ENCODE results near the gene ARHGAP32.

ARHGAP32 gene

DNA sequence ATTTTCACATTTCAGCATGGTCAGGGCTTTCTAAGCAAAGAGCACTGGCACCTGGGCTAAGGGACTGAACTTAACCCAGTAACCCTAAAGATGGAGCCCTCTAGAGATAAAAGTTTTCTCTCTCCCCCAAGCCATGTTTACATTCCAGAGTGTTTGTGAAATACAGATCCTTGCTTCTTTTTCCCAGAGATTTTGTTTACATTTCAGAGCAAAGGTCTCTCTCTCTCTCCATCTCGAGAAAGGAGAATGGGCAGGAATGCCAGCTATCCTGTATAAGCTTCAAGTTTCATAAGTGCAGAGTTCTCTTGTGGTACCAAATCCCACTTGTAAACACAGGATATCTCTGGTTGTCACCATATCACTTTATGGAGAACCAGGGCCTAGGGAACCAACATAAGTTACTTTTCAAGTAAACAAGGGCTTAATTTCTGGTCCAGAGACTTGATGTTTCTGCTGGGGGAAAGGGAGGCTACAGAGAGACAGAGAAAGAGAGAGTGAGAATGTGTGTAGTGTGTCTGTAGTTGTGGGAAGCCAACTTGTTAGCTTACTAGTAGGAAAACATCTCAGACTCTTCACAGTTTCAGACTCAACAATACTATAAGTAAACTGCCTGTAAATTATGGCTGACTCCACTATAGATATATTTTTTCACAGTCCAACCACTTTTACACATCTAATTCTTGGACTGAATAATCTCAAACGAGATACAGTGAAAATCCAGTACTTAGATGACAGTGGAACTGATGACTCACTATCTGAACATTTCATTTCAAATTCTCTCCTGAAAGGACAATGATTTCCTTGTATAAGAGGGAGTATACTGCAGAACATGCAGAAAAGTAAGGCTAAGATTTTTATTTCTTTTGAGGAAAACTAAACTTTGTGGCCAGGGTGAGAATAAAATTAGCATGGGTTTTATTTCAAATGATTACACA, 76.2 kb downstream of the ARHGAP32 start:
- no peak for DNase-seq (ENCODE audit: low read depth in 2 of 2)

- DNase-seq (ENCODE audit: low read depth in 2 of 2): no peak
Observed at GRCh38 chr11:129109701-129110100, 82.4 kb downstream of the ARHGAP32 start.

GRCh38 chr11:129106788-129107187, 85.3 kb downstream of the ARHGAP32 start:
- DNase-seq (ENCODE audit: low read depth in 2 of 2): no peak

DNA sequence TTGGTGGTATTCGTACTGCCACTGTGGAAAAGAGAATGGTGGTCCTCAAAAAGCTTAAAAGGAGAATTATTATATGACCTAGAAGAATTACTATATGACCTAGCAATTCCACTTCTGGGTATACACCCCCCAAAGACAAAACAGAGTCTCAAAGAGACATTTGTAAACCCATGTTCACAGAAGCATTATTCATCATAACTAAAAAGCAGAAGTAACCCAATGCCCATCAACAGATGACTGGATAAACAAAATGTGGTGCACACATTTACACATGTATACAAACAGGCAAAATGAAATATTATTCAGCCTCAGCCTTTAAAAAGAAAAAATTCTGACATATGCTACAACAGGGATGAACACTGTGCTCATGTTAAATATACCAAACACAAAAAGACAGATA, 89.4 kb downstream of the ARHGAP32 start:
- DNase-seq (ENCODE audit: low read depth in 2 of 2): no peak

- DNase-seq (ENCODE audit: low read depth in 2 of 2): no peak
Observed at GRCh38 chr11:129102225-129102624, 89.9 kb downstream of the ARHGAP32 start.

DNA sequence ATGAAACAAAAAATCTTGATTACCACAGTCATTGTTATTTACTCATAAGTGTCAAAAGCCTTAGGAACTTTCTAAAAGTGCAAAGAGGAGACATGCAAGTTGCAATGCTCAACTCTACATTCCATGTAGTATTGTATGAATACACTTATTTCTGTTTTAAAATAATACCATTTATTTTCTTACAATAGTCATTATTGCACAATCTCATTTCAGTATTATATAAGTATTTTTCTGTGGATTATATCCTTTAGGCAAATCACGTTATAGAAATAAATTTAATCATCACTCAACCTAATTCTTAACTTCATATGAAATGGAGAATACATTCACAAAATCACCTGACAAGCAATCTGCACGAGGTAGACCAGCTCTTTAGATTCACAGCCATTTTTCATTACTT, 98.8 kb downstream of the ARHGAP32 start:
- DNase-seq (ENCODE audit: low read depth in 2 of 2): no peak

GRCh38 chr11:129090056-129090455, 102.1 kb downstream of the ARHGAP32 start:
- DNase-seq (ENCODE audit: low read depth in 2 of 2): no peak

DNA sequence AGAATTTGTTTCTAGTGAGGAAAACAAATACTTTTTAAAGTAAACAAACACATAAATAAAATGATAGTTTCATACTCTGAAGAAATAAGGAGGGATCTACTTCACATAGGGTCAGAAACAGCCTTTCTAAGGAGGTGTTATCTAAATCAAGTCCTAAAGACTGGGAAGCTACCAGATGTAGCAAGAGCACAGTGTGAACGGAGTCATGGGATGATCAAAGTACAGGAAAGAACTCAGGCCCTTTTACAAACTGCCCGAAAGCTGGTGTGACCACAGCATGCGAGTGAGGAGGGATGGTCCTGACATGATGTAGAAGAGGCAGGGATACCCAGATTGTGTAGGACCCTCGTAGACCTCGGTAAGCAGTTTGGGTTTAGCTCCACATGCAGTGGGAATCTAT, 102.8 kb downstream of the ARHGAP32 start:
- DNase-seq (ENCODE audit: low read depth in 2 of 2): no peak

DNA sequence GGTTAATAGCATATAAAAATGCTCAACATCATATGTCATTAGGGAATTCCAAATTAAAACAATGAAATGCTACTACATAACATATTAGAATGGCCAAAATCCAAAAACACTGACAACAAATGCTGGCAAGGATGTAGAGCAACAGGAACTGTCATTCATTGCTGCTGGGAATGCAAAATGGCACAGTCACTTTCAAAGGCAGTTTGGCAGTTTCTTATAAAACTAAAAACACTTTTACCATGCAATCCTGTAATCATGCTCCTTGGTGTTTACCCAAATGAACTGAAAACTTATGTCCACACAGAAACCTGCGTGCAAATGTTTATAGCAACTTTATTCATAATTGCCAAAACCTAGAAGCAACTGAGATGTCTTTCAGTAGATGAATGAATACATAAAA, 105.1 kb downstream of the ARHGAP32 start:
- DNase-seq (ENCODE audit: low read depth in 2 of 2): no peak

- no peak for DNase-seq (ENCODE audit: low read depth in 2 of 2)
Observed at GRCh38 chr11:129077191-129077590, 114.9 kb downstream of the ARHGAP32 start.

- DNase-seq (ENCODE audit: low read depth in 2 of 2): no peak
Observed at GRCh38 chr11:129075757-129076156, 116.4 kb downstream of the ARHGAP32 start.

DNA sequence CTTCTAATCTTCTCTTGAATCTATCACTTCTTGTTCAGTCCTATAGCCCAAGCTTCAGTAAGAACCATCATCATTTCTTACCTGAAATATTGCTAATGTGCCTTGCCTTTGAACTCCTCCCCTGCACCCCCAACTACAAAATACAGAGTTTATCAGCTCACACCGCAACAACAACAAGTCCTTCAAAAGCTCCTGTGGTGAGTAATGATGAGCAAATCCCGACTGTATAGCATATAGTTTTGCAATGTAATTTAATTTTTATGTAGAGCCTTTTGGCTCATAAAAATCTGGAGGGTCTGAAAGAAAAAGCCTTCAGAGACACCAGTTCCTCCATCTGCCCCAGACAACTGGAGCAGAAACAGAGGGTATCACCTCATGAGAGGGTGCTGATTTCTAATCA, 124.7 kb downstream of the ARHGAP32 start:
- no peak for DNase-seq (ENCODE audit: low read depth in 2 of 2)

DNA sequence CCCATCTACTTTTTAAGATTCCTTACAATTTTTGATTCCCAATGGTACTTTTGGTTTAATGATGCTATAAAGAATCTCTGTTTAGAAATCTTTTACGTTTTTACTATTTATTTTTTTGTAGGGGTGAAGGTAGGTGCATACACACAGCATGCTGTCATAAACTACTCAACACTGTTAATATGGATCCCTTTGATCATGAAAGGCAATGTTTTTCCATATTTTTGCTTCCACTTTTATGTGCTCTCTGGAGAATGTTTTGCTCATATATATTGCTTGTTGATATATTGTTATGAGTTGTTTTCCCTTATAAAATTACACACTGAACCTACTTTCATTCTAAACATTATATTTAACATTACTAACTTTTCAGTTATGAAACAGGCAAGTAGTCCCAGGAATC, 125.9 kb downstream of the ARHGAP32 start:
- no peak for DNase-seq (ENCODE audit: low read depth in 2 of 2)

- DNase-seq (ENCODE audit: low read depth in 2 of 2): no peak
Observed at GRCh38 chr11:129063118-129063517, 129.0 kb downstream of the ARHGAP32 start.

DNA sequence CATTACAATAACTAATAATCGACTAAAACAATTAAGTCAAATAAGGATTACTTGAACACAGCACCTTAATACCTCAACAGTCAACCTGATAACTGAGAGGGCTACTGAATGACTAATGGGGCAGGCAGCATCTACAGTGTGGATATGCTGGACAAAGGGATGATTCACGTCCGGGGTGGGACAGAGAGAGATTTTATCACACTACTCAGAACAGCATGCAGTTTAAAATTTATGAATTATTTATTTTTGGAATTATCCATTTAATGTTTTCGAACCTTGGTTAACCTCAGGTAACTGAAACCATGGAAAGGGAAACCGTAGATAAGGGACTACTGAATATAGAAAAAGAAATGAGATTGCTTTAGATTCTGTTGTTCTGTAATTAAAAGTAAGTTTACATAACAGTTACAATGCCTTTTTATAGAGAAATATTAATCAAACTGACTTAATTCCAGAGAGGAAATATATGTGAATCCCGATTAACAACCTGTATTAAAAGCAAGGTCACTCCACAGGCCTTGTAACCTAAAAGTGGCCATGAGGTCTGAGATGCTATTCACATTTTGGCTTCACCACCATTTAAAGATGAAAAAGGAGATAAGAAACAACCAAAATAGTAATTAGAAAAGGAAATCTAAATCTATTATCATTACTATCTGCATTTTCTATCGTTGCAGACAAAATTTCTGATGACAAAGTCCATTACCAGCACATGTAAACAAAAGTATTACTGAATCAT, 130.5 kb downstream of the ARHGAP32 start:
- DNase-seq (ENCODE audit: low read depth in 2 of 2): no peak

DNA sequence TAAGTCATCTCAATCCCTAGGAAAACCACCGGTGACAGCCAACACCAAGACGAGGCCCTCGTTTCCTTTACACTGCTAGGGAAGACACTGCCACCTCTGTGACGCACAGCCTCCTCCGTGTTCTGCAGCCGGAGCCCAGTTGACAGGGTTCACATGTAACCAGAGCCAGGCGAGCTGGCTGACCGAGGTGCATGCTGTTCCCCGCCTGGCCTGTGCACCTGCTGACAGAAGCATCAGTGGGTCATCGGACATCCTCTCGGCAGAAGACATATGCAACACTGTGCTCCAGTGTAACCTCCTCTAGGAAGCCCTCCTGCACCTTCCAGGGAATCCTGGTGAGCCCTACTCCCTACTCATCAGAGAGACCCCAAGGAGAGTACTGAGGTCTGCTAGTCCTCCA, 135.2 kb downstream of the ARHGAP32 start:
- no peak for DNase-seq (ENCODE audit: low read depth in 2 of 2)

DNA sequence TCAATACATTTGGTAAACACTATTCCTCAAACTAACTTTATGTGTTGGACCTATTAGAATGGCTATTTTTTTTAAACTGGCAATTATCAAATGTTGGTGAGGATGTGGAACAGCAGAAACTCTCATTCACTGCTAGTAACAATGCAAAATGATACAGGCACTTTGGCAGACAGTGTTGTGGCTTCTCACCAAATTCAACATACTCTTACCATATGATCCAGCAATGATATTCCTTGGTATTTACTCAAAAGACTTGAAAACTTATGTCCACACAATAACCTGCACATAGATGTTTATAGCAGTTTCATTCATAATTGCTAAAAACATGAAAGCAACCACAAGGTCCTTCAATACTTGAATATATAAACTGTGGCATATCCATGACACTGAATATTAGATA, 136.9 kb downstream of the ARHGAP32 start:
- DNase-seq (ENCODE audit: low read depth in 2 of 2): no peak

GRCh38 chr11:129048911-129049310, 143.2 kb downstream of the ARHGAP32 start:
- no peak for DNase-seq (ENCODE audit: low read depth in 2 of 2)

DNA sequence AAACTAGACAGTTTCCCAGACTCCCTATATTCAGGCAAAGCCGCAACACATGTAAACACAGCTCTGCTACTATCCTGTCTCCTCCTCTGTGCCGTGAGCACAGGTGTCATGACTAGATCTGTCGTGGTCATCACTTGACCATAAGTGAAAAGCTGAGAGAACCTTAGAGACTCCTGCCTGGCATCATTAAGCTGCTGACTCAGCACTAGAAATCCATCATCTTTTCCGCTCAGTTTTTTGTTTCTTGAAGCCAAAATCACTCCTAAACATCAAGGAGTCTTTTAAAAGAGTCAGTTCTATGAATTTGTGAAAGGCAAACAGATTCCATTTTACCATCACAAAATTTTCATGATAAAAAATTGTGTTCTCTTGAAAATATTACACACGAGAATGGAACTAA, 147.0 kb downstream of the ARHGAP32 start:
- no peak for DNase-seq (ENCODE audit: low read depth in 2 of 2)

DNA sequence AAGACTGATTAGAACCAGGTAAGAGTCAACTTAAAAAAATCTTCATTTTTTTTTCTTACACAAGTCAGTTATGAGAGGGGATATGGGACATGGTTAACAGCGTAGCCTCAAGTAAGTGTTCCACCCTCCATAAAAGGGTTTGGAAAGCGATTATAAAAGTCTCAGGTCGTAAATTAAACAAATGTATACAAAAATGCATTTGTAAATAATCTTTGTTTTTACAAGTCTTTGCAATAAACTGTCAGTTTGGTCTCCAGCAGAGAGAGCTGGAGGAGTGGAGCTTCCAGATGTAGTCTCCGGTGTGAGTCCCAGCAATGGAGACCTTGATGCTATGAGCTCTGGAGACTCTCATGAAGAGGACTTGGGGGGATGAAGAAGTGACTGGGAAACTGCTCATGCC, 149.6 kb downstream of the ARHGAP32 start:
- no peak for DNase-seq (ENCODE audit: low read depth in 2 of 2)

GRCh38 chr11:129041611-129042018, 150.5 kb downstream of the ARHGAP32 start:
- DNase-seq (ENCODE audit: low read depth in 2 of 2): no peak

GRCh38 chr11:129040934-129041333, 151.2 kb downstream of the ARHGAP32 start:
- no peak for DNase-seq (ENCODE audit: low read depth in 2 of 2)

DNA sequence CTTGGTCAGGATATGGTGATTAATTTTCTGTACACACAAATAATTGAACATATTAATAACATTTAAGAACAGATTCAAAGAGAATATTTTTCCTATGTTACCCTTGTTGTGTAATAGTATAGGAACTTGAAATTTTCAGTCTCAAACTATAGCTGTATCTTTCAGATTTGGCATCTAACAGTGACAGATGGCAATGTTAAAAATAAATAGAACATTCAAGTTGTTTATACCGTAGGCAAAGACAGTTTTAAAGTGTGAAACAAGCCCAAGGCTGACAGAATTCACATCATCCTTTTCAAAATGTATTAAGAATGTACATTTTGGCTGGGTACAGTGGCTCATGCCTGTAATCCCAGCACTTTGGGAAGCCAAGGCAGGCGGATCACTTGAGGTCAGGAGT, 156.9 kb downstream of the ARHGAP32 start:
- no peak for DNase-seq (ENCODE audit: low read depth in 2 of 2)

Data from activated CD4-positive, alpha-beta T cell treated with anti-CD3 and anti-CD28 coated beads for 24 hours (primary cell).